HG03354 (cell line): ENCODE measurements around the gene PPIC.

Source experiments
- ATAC-seq: cut with Tn5 transposase; IDR thresholded peaks from one replicate; pipeline ENCODE4 v1.9.1; 2021; ENCODE audit warnings: mild to moderate bottlenecking; ENCODE audit not compliant: unreplicated experiment, poor library complexity, severe bottlenecking

PPIC gene

GRCh38 chr5:123036391-123037103 lies at the start of gene PPIC:
Gene PPIC (minus strand): TSS chr5:123036725. CDS start chr5:123036625, 100 bp downstream.
- ATAC-seq = peak; percentile 62

- ATAC-seq = no peak
These were observed 49.2 kb upstream of the PPIC start for GRCh38 chr5:123085638-123086286.

DNA sequence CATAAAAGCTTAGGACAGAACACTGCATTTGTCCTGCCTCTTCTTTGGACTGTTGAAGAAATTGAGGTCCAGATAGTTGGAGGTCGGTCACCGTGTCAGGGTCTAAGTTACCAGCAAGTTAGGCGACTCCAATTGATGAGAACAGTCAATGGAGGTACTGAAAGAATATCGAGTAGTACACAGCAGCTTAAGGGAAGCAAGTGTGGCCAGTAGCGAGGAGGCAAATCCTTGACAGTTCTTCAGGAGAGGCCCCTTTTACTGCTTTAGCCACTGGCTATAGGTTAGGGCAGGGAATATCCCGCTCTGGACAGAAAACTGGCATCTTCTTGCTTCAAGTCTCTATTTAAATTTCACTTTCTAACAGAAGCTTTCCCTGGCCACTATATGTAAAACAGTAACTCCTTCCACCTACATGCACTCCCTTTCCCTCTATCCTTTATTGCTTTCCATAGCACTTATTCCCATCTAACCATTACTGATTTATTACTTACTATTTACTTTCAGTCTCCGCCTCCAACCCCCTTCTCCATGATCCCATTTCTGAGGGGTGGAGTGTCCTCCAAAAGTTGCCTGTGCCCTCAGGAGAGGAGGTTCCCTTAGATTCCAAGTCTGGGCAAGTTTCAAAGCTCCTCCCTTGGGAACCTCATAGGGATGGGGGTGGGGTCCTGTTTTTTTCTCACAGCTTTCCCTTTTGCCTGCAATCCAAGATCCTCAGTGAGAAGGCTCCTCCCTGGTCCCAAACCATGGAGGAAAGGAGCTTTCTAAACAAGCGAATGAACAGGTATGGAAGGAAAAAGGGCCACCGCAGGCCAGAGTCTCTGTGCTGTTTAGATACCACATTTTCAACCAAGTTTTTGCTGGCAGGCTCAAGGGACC lies 48.4 kb upstream of the PPIC start:
- no peak for ATAC-seq

DNA sequence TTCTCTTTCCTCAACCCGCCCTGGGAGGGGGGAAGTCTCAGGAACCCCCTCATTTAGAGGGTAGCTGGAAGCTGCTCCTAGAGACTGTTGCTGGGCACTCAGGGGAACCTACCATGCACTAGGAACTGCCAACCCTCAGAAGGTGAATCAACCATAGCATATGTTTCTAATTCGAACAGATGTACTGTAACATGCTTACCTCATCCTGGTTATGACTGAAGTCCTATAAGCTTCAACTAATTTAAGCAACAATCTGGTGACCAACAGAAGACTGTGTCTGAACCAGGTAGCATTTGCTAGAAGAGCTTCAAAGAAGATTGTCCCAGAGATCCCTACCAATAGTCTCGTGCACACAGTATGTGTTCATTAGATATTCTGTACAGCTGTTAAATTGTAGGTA lies 46.8 kb upstream of the PPIC start:
- ATAC-seq = no peak

DNA sequence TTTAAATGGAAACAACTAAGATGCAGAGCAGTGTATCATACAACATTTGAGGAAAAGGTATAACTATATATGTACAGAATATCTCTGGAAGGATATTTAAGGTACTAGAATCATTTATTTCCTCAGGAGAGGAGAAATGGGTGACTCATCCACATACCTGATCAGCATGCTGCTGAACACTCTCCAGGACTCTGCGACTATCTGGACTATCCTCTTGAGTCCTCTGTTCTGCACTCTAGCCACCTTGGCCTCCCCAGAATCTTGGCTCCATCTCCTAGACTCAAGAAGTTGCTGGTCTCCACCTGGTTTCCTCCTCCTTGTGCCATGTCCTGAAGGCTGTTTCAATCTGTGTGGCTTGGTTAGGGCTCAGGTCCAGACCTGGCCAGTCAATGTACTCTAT lies 43.7 kb upstream of the PPIC start:
- no peak for ATAC-seq

- no peak for ATAC-seq
These were observed 39.1 kb upstream of the PPIC start for GRCh38 chr5:123075521-123076163.

DNA sequence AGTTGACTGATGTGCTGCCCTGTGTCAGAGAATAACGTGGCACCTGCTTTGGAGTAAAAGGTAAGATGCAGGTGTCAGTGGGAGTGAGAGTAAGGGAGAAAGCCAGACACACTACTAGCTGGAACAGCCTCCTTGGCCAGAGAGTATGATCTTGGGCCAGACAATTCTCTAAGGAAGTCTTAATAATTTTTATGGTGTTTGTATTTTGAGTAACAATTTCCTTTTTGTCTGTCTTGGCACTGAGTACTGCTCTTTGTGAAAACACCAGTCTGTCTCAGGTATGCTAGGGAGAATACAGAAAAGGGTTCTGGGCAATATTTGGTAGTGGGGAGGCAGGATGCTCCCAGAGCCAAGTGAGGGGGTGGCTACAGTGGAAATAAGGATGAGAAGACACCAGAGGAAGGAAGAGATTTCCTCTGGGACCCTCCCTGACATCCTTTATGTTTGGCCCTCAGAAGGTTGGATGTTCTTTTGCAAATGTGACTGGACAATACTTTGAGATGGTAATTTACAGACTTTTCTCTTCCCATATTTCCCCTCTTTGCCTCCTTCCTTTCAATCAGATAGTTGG lies 31.9 kb upstream of the PPIC start:
- no peak for ATAC-seq

GRCh38 chr5:123066016-123066415 lies 29.5 kb upstream of the PPIC start:
- no peak for ATAC-seq

DNA sequence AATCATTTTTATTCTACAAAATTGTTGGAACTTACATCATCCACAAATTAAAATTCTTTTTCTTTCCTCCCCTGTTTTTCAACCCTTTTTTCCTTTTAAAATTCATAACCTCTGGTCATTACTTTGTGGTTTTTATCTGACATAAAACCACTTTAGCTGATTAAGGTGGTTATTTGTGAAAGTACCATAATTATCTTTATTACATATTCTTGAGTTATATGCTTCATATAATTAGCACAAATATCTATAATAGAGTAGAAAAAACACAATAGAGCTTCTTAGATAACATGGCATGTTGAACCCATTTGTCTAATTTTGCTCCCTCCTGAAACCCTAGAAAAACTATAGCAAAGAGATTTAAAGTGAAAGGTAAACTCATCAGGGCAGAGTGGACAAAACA lies 22.9 kb upstream of the PPIC start:
- no peak for ATAC-seq

- no peak for ATAC-seq
These were observed 14.7 kb upstream of the PPIC start for GRCh38 chr5:123051206-123051605.

DNA sequence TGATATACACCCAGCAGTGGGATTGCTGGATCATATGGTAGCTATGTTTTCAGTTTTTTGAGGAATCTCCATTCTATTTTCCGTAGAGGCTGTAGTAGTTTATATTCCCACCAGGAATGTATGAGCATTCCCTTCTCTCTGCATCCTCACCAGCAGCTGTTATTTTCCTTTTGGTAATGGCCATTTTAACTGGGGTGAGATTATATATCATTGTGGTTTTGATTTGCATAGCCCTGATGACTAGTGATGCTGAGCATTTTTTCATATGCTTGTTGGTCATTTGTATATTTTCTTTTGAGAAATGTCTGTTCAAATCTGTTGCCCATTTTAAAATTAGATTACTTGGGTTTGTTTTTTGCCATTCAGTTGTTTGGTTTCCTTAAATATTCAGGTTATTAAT lies 11.2 kb upstream of the PPIC start:
- ATAC-seq = no peak

DNA sequence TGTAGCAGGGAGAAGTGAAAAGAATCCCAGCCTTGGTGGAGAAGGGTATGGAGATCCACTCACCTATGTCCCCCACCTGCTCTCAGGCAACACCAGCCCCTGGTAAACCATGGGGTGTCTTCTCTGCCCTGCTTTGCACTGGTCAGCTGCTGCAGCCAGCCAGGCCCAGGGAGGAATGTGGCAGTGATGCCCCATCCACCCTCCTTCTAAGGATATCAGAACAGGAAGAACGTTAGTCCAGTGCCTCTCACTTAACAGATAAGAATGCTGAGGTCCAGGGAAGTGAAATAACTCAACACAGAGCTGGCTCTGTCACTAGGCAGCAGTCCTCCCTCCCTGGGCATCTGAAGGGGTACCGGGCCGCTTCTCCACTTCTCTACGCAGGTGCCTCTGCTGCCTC lies 9.7 kb upstream of the PPIC start:
- no peak for ATAC-seq

GRCh38 chr5:123044926-123045617 lies 8.5 kb upstream of the PPIC start:
- ATAC-seq = no peak

GRCh38 chr5:123039673-123040072 lies 3.1 kb upstream of the PPIC start:
- ATAC-seq = no peak

GRCh38 chr5:123037104-123037418 lies 536 bp upstream of the PPIC start:
- no peak for ATAC-seq

DNA sequence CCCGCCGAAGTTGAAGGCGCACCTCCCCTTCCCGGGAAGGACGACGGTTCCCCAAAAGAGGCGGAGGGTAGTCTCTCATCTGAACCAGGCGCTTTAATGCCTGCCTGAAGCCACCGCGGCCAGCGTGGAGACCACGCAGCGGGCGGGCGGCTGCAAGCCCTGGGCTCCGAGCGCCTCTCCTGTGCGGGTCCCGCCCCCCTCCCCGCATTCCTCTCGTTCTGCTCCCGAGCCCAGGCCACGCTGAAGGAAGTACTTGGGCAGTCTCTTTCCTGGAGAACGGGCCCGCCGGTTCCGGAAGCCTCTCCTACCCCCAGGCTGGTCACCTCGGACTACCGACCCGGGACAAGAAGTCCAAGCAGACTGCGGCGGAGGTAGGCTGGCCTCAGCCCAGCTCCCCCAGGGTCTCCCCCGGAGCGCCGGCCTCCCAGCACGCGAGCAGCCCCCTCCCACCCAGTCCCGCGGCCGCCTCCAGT lies 571 bp downstream of the PPIC start:
- peak; percentile 22 for ATAC-seq

DNA sequence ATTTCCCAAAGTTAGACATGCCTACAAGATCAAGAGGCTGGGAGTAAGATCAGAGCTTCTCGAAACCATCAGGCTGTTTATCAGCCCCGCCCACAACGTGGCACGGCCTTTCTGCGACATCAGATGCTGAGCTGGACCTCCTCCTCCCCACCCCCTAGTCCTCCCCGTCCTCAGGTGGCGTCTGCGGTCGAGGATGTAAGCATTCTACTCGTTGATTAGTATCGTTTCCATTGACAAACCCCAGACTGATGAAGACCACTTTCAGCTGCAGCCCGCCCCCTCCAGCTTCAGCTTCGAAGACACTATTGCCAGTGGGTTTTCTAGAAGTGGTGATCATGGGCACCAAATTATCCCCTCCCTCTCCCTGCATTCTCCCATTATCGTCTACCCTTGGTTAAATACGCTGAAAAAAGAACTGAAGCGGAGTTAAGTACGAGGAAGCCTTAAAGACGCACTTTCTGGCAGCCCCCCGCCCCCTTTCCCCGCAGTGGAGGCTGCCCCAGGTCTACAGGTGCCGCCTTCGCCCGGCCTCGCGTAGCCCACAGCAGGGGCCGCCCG lies 1.1 kb downstream of the PPIC start:
- ATAC-seq = peak; percentile 44

- no peak for ATAC-seq
These were observed 3.3 kb downstream of the PPIC start for GRCh38 chr5:123033157-123033671.

- ATAC-seq = no peak
These were observed 8.3 kb downstream of the PPIC start for GRCh38 chr5:123028222-123028621.
